HG03378 (cell line): ENCODE data around the gene CCL3.
"Not testable (repeated sequence)": the region's sequence is repeated elsewhere in the genome, so short reads cannot be mapped to it uniquely, and the experiment has no call there.

ENCODE experiments used
- ATAC-seq: cut with Tn5 transposase; IDR thresholded peaks from one replicate; pipeline ENCODE4 v1.9.1; 2021; ENCODE audit warnings: mild to moderate bottlenecking, moderate library complexity; ENCODE audit not compliant: unreplicated experiment

CCL3 gene

GRCh38 chr17:36088670-36089338 is 1.1 kb downstream of the CCL3 start:
- no peak for ATAC-seq

GRCh38 chr17:36087897-36088572 is 1.9 kb downstream of the CCL3 start:
- ATAC-seq, result not testable (repeated sequence)

- ATAC-seq, result not testable (repeated sequence)
These were observed 2.5 kb downstream of the CCL3 start for GRCh38 chr17:36087471-36087870.

- ATAC-seq, result no peak
These were observed 3.2 kb downstream of the CCL3 start for GRCh38 chr17:36086791-36087190.

DNA sequence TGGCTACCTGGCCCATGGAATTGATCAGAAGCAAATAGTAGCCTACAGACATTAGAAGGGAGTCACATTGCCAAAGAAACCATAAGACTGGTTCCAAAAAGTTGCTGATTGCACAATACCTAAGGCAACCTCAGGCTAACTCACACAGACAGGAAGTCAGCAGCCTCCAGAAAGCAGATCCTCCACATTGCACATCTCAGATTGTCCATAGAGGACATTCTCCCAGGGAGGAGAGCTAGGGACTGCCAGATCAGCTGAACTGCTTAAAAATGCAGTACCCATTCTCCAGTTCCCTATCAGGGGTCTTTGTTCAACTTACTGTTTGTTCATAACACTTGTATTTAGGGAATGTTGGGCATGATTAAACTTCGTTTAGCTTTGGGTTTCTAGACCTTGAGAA is 4.2 kb downstream of the CCL3 start:
- no peak for ATAC-seq

DNA sequence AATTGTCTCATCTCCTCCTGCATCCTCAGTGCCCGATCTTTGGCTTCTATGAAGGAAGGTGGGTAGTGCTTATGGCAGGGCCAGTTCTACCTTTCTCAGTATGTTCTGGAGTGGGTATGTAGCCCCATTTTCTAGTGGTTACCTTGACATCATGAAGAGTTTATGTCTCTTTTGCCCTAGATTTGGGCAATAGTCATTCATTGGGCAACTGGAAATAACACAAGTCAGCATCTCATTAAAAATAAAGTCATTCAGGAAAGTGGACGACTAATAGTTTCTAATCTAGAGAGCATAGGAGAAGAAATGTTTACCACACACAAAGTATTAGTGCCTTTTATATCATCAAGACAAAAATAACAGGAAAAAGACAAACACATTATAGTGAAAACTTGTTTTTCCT is 6.3 kb downstream of the CCL3 start:
- not testable (repeated sequence) for ATAC-seq

DNA sequence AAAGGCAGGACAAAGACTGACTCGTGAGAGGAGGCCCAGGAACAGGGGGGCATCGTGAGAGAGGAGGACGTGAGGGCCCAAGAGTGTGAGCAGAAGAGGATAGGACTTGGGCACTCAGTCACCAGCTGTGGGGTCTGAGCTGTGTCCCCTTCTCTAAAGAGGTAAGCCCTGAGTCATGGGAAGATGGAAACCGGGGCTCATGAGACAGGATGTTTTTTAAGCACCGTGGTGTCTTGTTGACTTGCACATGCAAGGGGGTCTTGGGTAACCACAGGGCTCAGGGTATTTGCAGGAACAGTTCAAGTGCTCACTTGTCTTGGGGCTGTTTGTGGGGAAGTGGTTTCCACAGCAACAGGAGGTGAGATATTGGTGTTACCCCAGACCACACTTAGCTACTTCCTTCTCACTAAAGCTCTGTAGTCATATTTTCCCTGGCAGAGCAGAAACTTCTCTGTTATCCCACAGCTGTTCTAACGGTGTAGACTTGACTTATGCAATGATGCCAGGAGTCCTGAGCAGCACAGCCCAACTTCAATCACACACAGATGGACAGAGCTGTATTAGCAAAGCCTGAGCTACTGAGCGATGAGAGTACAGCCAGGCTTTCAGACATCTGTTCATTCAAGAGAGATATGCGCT is 7.3 kb downstream of the CCL3 start:
- ATAC-seq, result peak; percentile 42

DNA sequence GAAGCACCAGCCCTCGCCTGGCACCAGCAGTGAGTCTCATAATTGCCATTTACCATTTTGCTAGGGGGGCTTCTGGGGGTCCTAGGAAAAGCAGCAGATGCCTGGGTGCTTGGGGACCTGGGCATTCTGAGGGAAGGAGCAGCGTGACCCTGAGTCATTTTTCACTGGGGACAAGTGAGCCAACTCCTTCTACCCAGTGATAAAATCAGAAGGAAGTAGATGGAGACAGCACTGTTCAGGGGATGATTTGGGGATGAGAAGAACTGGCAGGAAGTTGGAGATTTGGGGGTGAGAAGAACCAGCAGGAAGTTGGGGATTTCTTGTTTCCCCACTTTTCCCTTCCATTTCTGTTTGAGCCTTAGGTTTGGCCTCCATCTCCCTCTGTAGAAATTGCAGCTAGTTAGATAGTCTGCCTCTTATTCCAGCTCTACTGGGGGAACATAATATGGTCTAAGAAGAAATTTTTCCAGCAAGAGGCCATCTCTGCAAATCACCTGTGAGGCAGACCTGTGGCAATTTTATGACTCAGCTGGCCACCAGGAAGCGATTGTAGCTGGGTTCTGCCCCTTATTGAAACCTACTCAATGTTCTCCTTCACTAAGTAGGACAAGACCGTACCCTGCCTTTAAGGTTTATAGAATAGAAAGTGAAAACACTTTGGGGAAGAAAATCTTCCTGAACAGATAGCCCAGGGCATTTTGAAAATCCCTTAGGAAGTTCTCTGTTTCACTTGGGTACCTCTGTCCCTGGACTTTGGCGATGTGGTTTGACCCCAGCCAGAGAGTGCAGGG is 8.1 kb downstream of the CCL3 start:
- ATAC-seq, result peak; percentile 25

DNA sequence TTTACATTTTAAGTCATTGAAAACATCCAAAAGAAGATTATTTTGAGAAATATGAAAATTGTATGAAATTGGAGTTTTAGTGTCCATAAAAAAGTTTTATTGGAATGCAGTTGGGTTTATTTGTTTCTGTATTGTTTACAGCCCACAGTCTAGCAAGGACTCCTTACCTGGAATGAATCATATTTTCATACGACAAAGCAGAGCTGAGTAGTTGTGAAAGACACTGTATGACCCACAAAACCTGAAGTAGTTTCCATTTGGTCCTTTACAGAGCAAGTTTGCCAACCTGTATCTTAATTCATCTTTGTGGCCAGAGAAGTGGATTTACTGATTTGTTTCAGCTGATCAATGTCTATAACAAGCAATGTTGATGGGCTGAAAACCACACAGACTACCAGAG is 15.6 kb downstream of the CCL3 start:
- no peak for ATAC-seq

DNA sequence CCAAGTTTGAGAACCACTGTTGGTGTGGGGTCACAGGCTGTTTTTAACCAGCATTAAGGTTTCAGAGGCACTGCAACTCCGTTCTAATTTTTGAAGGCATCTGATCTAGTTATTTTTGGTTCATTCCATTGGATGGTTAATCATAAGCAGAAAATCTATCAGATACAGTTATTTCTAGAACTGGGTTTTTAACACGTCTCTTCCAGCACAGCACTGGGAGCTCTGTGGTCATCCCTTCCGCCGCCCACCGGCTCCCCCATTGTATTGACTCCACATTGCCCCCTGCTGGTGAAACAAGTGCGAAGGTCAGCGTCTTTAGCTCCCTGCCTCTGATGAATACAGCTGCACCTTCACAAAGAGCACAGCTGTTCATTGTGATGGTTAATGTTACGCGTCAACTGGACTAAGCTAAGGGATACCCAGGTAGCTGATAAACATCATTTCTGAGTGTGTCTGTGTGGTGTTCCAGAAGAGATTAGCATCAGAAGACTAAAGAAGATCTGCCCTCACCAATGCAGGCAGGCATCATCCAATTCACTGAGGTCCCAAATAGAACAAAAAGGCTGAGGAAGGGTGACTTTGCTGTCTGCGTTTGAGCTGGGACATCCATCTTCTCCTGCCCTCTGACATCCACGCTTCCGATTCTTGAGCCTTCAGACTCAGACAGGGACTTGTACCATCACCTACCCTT is 17.4 kb downstream of the CCL3 start:
- no peak for ATAC-seq

DNA sequence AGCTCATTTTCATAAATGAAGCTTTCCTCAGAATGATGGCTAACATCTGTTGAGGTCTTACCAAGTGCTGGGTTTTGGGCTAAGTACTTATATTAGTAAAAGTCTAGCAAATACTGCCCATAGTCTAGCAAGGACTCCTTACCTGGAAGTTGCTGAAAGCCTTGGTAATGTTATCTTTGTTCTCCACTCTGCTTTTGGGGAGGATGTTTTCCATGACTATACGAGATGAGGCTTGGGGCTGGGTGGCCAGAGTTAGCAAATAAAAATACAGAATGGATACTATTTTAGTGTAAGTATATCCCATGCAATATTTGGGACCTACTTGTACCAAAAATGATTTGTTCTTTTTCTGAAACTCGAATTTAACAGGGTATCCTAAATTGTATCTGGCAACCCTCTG is 18.2 kb downstream of the CCL3 start:
- ATAC-seq, result no peak

DNA sequence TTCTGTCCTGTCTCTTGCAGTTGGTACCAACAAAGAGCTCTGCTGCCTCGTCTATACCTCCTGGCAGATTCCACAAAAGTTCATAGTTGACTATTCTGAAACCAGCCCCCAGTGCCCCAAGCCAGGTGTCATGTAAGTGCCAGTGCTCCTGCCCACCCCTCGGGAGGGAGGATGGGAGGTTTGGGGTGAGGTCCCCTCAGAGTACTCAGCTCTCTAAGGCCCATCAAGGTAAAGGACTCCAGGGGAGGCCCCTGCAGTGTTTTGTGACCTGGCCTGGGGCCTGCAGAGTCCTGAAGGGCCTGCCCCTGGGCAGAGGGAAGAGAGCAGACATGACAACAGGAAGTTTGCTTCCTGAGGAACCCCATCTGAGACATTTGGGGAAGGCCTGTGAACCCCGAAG is 19.5 kb downstream of the CCL3 start:
- ATAC-seq, result no peak

GRCh38 chr17:36069136-36069535 is 20.8 kb downstream of the CCL3 start:
- no peak for ATAC-seq

DNA sequence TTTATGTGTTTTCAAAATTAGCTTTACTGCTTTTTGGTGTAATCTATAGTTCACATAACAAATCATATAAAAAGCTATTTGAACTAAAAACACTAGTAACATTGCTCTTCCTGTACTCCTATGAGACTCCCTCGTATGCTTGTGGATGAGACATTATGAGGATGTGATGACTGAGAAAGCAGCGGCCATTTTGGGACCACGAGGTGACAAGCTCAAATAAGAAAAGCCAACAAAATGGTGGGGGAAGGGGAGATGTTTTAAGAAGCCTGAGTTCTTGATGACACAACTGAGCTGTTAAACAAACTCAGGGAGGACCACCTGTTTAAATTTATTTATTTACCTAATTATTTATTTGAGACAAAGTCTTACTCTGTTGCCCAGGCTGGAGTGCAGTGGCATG is 21.4 kb downstream of the CCL3 start:
- ATAC-seq, result no peak

- no peak for ATAC-seq
These were observed 23.5 kb downstream of the CCL3 start for GRCh38 chr17:36066365-36066985.

DNA sequence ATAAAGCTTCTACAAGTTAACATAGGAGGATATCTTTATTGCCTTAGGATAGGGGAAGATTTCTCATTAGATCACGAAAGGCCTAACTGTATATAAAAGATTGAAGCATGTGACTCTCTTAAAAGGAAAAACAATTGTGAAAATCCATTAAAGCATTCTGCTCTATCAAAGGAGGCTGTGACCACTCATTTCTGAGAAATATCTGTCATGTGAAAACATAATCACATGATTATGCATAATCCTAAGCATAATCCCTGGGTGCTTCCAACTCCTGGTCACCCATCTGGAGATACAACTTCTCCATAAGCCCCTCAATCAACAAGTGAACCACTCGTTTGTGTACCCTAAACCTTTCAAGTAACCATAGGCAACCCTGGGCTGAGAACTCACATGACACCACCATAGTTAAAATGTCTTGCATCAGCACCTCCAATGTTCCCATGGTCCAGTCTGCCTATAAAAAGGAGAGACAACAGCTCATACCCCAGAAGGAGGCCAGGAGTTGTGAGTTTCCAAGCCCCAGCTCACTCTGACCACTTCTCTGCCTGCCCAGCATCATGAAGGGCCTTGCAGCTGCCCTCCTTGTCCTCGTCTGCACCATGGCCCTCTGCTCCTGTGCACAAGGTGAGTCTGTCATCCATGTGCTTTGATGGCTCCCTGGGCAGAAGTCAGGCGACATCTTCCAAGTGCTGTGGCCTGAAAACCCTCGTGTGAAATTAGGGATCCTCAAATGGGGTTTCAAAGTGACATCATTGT is 26.0 kb downstream of the CCL3 start, which contains the start of gene CCL18:
Gene CCL18, plus strand, starts transcription at position 487 of the 756 bp plus-strand sequence. Its CDS starts 71 bp downstream, at position 558.
- ATAC-seq, result no peak

DNA sequence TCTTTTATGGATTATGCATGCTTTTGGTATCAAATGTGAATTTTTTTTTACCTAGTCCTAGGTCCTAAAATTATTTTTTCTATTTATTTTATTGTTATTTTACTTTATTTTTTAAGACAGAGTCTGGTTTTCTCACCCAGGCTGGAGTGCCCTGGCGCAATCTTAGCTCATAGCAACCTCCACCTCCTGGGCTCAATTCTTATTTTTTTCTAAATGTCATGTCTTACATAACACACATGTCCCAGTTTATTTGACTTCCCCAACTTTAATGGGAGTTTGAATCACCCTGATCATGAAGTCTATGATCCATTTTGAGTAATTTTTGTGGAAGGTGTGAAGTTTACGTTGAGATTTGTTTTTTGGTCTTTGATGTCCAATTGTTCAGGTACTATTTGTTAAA is 29.1 kb downstream of the CCL3 start:
- ATAC-seq, result no peak

DNA sequence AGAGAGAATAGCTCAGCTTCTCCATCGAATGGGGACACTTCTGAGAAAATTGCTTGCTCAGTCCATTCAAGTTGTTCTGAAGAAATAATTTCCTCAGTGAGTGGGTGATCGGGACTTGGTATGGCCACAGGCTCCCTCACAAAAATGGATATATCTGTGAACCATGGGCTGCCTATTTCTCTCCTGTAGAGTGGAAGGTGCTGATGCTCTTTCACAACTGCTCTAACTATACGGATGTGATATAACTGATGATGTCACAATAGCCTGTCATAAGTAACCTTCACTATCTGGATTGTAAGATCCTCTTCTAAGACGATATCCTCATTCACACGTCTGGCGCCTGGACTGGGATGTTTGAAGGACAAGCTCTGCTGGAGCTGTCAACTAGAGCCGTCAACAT is 30.5 kb downstream of the CCL3 start:
- no peak for ATAC-seq

DNA sequence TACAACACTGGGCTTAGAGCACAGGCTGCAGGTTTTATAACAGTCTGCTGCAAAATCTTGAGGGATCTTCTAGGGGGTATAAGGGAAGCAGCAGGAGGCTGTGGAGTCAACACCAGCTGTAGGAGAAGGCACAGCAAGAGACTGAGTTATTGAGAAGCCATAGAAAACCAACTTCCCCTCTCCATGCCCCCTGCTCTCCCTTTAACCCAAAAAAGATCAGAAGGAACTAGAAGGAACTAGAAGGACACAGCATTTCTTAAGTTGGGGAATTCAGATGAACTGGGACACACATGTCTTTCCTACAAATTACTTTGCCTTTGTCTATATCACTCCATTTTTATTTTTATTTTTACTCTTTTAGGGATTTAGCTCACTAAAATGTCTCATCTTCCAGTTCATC is 32.0 kb downstream of the CCL3 start:
- no peak for ATAC-seq
